IPS-15b (cell line): ENCODE data around the gene DEGS2.

ENCODE experiments used
- H3K27me3 ChIP-seq: one replicate; pipeline ENCODE4 v1.6.1; 2013; ENCODE audit warnings: low read length; ENCODE audit not compliant: control insufficient read depth, insufficient read depth
- H3K36me3 ChIP-seq: one replicate; pipeline ENCODE4 v1.6.1; 2013; ENCODE audit warnings: low read length; ENCODE audit not compliant: control insufficient read depth, insufficient read depth
- H3K4me1 ChIP-seq: one replicate; pipeline ENCODE4 v1.6.1; 2013; ENCODE audit warnings: mild to moderate bottlenecking, low read length; ENCODE audit not compliant: control insufficient read depth, insufficient read depth
- H3K4me3 ChIP-seq: one replicate; pipeline ENCODE4 v1.5.1; 2013; ENCODE audit warnings: low read depth, low read length
- H3K9ac ChIP-seq: one replicate; pipeline ENCODE4 v1.6.1; 2013; ENCODE audit warnings: low read depth, mild to moderate bottlenecking, low read length
- H3K9me3 ChIP-seq: one replicate; pipeline ENCODE4 v1.6.1; 2013; ENCODE audit warnings: mild to moderate bottlenecking, low read length; ENCODE audit not compliant: control insufficient read depth, insufficient read depth

The DEGS2 gene

GRCh38 chr14:100144996-100145646, 14.3 kb downstream of the DEGS2 start:
- H3K4me1 ChIP-seq: no peaks in the 10 kb centered on the region
- peaks cover 7% of the 10 kb centered on the region for H3K36me3 ChIP-seq
- no peak overlapping the region for H3K4me3 ChIP-seq
- no peak overlapping the region for H3K9ac ChIP-seq
- H3K9me3 ChIP-seq: no peaks in the 10 kb centered on the region
- H3K27me3 ChIP-seq: no peaks in the 10 kb centered on the region

- H3K9me3 ChIP-seq: no peaks in the 10 kb centered on the region
- no peak overlapping the region for H3K4me3 ChIP-seq
- H3K27me3 ChIP-seq: no peaks in the 10 kb centered on the region
- H3K36me3 ChIP-seq: peaks cover 7% of the 10 kb centered on the region
- H3K4me1 ChIP-seq: no peaks in the 10 kb centered on the region
- H3K9ac ChIP-seq: no peak overlapping the region
Observed at GRCh38 chr14:100144645-100144995, 14.8 kb downstream of the DEGS2 start.

- H3K9me3 ChIP-seq: no peaks in the 10 kb centered on the region
- no peak overlapping the region for H3K9ac ChIP-seq
- peaks cover 7% of the 10 kb centered on the region for H3K36me3 ChIP-seq
- H3K27me3 ChIP-seq: no peaks in the 10 kb centered on the region
- no peak overlapping the region for H3K4me3 ChIP-seq
- H3K4me1 ChIP-seq: no peaks in the 10 kb centered on the region
Observed at GRCh38 chr14:100143934-100144333, 15.5 kb downstream of the DEGS2 start.

GRCh38 chr14:100143523-100143922, 15.9 kb downstream of the DEGS2 start:
- H3K4me3 ChIP-seq: no peak overlapping the region
- no peaks in the 10 kb centered on the region for H3K9me3 ChIP-seq
- no peak overlapping the region for H3K9ac ChIP-seq
- no peaks in the 10 kb centered on the region for H3K27me3 ChIP-seq
- peaks cover 7% of the 10 kb centered on the region for H3K36me3 ChIP-seq
- no peaks in the 10 kb centered on the region for H3K4me1 ChIP-seq

- no peaks in the 10 kb centered on the region for H3K9me3 ChIP-seq
- no peaks in the 10 kb centered on the region for H3K27me3 ChIP-seq
- no peak overlapping the region for H3K9ac ChIP-seq
- peaks cover 7% of the 10 kb centered on the region for H3K36me3 ChIP-seq
- H3K4me3 ChIP-seq: no peak overlapping the region
- no peaks in the 10 kb centered on the region for H3K4me1 ChIP-seq
Observed at GRCh38 chr14:100142073-100143040, 17.1 kb downstream of the DEGS2 start.

- H3K4me1 ChIP-seq: no peaks in the 10 kb centered on the region
- no peak overlapping the region for H3K9ac ChIP-seq
- no peak overlapping the region for H3K4me3 ChIP-seq
- peaks cover 9% of the 10 kb centered on the region for H3K36me3 ChIP-seq
- no peaks in the 10 kb centered on the region for H3K9me3 ChIP-seq
- no peaks in the 10 kb centered on the region for H3K27me3 ChIP-seq
Observed at GRCh38 chr14:100141098-100141497, 18.3 kb downstream of the DEGS2 start.

- no peaks in the 10 kb centered on the region for H3K4me1 ChIP-seq
- no peak overlapping the region for H3K4me3 ChIP-seq
- H3K9me3 ChIP-seq: no peaks in the 10 kb centered on the region
- no peaks in the 10 kb centered on the region for H3K27me3 ChIP-seq
- H3K9ac ChIP-seq: no peak overlapping the region
- peaks cover 9% of the 10 kb centered on the region for H3K36me3 ChIP-seq
Observed at GRCh38 chr14:100140452-100141078, 18.9 kb downstream of the DEGS2 start.

- Histone ChIP-seq H3K36me3 (peaks cover 13% of the 10 kb centered on the region), H3K4me1 (no peaks in the 10 kb centered on the region), H3K4me3 (no peak overlapping the region), H3K9ac (no peak overlapping the region), H3K9me3 (no peaks in the 10 kb centered on the region), H3K27me3 (no peaks in the 10 kb centered on the region)
Observed at GRCh38 chr14:100138955-100139354, 20.5 kb downstream of the DEGS2 start.

- Histone ChIP-seq H3K9ac (no peak overlapping the region), H3K4me1 (no peaks in the 10 kb centered on the region), H3K4me3 (no peak overlapping the region), H3K36me3 (peaks cover 13% of the 10 kb centered on the region), H3K27me3 (no peaks in the 10 kb centered on the region), H3K9me3 (no peaks in the 10 kb centered on the region)
Observed at GRCh38 chr14:100138082-100138787, 21.2 kb downstream of the DEGS2 start.

GRCh38 chr14:100137173-100137572, 22.3 kb downstream of the DEGS2 start:
- Histone ChIP-seq H3K36me3 (peaks cover 13% of the 10 kb centered on the region), H3K27me3 (no peaks in the 10 kb centered on the region), H3K9me3 (no peaks in the 10 kb centered on the region)

GRCh38 chr14:100135784-100136183, 23.7 kb downstream of the DEGS2 start:
- Histone ChIP-seq H3K9me3 (no peaks in the 10 kb centered on the region), H3K27me3 (no peaks in the 10 kb centered on the region), H3K9ac (no peak overlapping the region), H3K4me1 (peaks cover 3% of the 10 kb centered on the region), H3K36me3 (peaks cover 6% of the 10 kb centered on the region), H3K4me3 (no peak overlapping the region)

More at GRCh38 chr14:100137173-100137572, 22.3 kb downstream of the DEGS2 start:
- Histone ChIP-seq H3K4me1 (no peaks in the 10 kb centered on the region), H3K4me3 (no peak overlapping the region), H3K9ac (no peak overlapping the region)
